ENCODE results near the gene TCF4.

Gene TCF4

DNA sequence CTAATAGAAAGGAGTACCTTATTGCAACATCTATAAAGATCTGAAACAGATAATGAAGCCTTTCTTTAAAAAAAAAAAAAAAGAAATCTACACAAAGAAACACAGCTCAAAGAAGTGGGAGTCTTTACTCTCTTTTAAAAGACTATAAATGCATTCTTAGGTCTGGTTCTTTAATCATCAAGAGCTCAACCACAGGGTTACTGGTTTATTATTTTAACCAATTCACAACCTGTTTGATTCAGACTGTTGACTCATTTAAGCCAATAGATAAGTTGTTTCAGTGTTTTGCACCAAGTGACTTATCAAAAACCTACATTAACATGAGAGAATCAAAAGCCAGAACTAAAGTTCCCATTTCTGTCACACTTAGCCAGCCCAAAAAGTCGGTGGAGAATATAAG is 93.1 kb downstream of the TCF4 start:
- H3K27ac ChIP-seq: no peak overlapping the region
- TF ChIP-seq, protein P1, sequence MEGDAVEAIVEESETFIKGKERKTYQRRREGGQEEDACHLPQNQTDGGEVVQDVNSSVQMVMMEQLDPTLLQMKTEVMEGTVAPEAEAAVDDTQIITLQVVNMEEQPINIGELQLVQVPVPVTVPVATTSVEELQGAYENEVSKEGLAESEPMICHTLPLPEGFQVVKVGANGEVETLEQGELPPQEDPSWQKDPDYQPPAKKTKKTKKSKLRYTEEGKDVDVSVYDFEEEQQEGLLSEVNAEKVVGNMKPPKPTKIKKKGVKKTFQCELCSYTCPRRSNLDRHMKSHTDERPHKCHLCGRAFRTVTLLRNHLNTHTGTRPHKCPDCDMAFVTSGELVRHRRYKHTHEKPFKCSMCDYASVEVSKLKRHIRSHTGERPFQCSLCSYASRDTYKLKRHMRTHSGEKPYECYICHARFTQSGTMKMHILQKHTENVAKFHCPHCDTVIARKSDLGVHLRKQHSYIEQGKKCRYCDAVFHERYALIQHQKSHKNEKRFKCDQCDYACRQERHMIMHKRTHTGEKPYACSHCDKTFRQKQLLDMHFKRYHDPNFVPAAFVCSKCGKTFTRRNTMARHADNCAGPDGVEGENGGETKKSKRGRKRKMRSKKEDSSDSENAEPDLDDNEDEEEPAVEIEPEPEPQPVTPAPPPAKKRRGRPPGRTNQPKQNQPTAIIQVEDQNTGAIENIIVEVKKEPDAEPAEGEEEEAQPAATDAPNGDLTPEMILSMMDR (conservative IDR thresholded peaks at IDR 0.05): no peak

DNA sequence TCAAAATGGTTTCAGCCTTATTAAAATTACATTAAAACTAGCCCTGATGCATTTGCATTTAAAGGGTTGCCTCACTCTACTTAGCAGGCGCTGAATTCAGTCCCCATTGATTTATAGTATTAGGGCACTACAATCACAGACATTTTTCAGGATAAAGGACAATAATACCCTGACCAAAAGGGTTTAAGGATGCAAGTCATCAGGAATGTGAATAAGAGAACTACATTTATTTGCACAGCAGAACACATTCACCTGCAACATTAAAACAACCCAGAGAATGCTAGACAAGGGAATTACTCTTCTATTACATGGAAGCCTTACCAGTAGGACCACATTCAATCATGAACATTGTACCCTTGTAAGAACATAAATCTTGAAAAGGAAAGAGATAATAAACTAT is 93.6 kb downstream of the TCF4 start:
- H3K27ac ChIP-seq: no peak overlapping the region
- TF ChIP-seq, protein P1 (conservative IDR thresholded peaks at IDR 0.05): no peak

DNA sequence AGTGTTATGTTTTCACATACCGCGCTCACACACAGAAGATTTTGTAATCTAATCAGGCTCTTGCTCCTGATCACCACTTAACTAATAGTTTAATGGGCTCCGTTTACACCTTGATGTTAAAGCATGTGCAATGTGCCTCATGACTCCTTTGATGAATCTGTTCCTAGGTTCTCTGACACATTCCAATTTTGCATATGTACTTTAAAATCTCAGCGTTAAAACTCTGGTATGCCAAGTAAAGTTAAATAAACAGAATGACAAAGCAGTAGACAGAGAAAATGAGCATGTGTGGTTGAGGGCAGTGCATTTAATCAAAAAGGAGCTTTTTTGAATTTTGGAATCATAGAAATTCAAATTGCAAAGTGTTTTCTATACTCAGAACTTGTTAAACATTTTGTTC is 96.4 kb downstream of the TCF4 start:
- H3K27ac ChIP-seq: no peak overlapping the region

DNA sequence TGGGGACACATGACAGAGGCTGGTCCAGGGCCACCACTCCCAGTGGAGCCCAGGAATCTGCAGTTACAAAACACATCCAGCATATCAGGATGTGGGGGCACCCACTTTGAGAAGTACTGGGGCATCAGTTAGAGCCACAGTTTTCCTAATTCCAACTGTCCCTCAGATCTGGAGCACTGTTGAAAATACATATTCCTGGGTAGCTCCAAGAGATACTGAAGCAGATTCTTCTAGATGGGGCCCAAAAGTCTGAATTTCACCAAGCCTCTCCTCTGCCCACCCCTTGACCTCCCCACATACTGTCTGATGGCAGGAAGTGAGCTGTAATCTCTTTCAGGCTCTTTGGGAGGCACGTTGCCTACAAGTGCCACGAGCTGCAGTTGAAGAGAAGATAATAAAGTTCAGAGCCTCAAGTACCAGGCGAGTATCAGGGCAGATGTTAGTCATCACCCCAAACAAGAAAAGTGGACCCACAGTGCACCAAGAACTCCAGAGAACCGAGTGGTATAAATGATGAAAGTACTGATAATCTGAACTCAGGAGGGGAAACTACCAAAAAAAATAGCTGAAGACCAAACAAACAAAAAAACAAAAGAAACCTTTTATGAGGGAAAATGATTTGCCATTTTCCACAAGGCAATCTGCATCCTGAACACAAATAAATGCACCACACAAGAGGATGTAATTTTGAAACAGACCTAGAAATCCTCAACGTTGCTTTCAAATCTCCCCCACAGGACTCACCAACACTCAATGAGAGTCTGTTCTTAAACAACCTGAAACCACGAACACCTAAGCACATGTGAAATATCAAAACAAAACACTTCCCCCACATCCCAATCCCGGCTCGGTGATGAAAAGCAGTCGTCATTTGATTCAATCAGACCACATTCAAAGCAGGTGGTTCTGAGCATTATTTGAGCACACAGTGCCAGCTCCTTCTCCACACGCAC is 98.7 kb downstream of the TCF4 start:
- TF ChIP-seq, protein P1 (conservative IDR thresholded peaks at IDR 0.05): no peak
- no peak overlapping the region for H3K27ac ChIP-seq

More for the DNA sequence above, 96.4 kb downstream of the TCF4 start:
- TF ChIP-seq, protein P1 (conservative IDR thresholded peaks at IDR 0.05): no peak

DNA sequence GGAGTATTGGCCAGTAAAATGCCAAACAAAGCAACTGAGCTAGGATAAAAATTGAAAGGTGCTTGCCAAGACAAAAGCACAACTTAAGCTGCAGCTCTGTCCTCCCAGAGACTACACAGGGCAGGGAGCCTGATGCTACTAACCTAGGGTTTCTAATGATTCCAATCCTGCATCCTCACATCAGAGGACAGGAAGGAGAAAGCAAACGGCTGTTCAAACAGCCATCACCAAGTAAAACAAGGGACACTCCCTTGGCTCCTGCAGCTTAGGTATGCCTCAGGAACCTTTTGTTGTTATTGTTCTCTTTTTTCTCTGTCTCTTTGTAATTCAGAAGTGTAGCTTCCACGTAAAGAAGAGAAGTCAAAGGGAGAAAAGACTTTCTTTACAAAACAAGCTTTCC is 99.5 kb downstream of the TCF4 start:
- H3K27ac ChIP-seq: no peak overlapping the region
- TF ChIP-seq, protein P1 (conservative IDR thresholded peaks at IDR 0.05): no peak

DNA sequence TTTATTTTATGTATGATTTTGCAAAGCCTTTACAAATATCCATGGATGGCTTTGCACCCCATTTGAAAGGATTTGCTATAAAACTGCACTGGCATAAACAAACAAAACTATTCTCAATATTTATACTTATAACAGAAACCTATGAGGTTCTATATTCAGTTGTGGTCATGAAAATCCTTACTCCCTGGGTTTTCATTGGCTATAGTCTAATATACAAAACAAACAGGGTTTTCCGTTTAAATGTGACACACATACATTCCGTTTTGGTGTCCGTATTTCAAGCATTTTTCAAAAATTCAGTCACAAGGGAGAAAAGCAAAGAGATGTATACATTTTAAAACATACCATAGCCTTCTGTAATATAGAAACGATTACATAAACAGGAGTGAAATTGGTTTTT is 100.0 kb downstream of the TCF4 start:
- H3K27ac ChIP-seq: no peak overlapping the region
- TF ChIP-seq, protein P1 (conservative IDR thresholded peaks at IDR 0.05): no peak

DNA sequence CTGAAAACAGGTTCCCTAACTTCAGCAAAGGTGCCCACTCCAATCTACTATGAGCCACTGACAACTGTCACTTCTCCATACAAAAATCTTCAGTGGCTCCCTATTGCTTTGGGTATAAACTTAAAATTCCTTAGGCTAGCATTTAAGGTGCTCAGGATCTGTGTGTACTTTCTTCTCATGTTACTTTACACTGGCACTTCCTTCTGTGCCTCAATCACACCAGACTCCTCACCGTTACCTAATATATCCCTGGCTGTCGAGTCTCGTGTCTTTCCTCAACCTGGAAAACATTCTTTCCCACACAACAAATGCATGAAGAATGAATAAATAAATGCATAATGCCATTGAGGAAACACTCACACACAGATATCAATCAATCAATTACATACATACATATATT is 101.1 kb downstream of the TCF4 start:
- TF ChIP-seq, protein P1 (conservative IDR thresholded peaks at IDR 0.05): no peak
- no peak overlapping the region for H3K27ac ChIP-seq
